ENCODE results near the gene CHRNA1. TPM values are rescaled to one million over a fixed set of nuclear protein-coding genes. Genes with fewer than 3 reads are reported as not detected.

CHRNA1 gene
- total and polyA plus RNA-seq, 2 of the 13 experiments (the other 11 are each of a cell fraction or from before 2014, with no cell fraction given) = not detected

DNA sequence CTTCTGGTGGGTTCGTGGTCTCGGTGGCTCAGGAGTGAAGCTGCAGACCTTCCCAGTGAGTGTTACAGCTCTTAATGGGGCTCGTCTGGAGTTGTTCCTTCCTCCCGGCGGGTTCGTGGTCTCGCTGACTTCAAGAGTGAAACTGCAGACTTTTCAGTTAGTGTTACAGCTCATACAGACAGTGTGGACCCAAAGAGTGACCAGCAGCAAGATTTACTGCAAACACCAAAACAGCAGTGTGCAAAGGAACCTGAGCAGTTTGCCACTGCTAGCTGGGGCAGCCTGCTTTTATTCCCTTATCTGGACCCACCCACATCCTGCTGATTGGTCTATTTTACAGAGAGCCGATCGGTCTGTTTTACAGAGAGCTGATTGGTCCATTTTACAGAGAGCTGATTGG lies 55.6 kb downstream of the CHRNA1 start:
- 27% methylated on average over 8 of the region's 9 CpGs for WGBS (ENCODE audit: low lambda C conversion rate)
- intact Hi-C loops (cut with micrococcal nuclease; ENCODE audit: unreplicated experiment) (no loop called here), in situ Hi-C loops (cut with HindIII; ENCODE audit: extremely low pct_ligation_motif_present, low pct_unique_long_range_greater_than_20kb) (no loop called here)
- Histone ChIP-seq H3K27me3 (ENCODE audit: control insufficient read depth in 1 of 2, insufficient read depth in 2 of 2, low read length in 2 of 2) (peaks cover 0 to 5% of the 10 kb centered on the region in 2 experiments; a peak in 2 of 5 replicates), H4K20me1 (ENCODE audit: insufficient read depth, low read length) (no peaks in the 10 kb centered on the region), H3K4me3 (replicated peaks in 1 of 3; ENCODE audit: insufficient read depth in 1 of 3, low read depth in 2 of 3, low read length in 3 of 3) (no peak overlapping the region), H3K9me3 (ENCODE audit: low read length) (no peaks in the 10 kb centered on the region), H3K4me1 (ENCODE audit: insufficient read depth, low read length) (no peaks in the 10 kb centered on the region), H3K9ac (ENCODE audit: insufficient read depth, low read depth, low read length) (no peak overlapping the region), H3K79me2 (ENCODE audit: insufficient read depth, low read length) (no peaks in the 10 kb centered on the region), H3K36me3 (replicated peaks in 1 of 2; ENCODE audit: control insufficient read depth in 1 of 2, insufficient read depth in 2 of 2, low read length in 2 of 2) (no peaks in the 10 kb centered on the region), H3K27ac (ENCODE audit: extremely low read length, insufficient read depth, low read length) (no peak overlapping the region), H2AFZ (ENCODE audit: low read length) (no peak overlapping the region), H3K4me2 (ENCODE audit: low read depth, low read length) (no peak overlapping the region)
- ATAC-seq (no peak), DNase-seq (ENCODE audit: low spot score) (no peak), FAIRE-seq (no peak)
- ChIA-PET POLR2A (no interaction called here), CTCF (ENCODE audit: low intra/inter-chr PET ratio, low total read pairs) (no interaction called here)
- TF ChIP-seq PRMT3 (CRISPR knock-in tag; IDR thresholded peaks at IDR 0.05; ENCODE audit: borderline replicate concordance, low read depth) (no peak), NFYB (CRISPR knock-in tag; IDR thresholded peaks at IDR 0.05) (peak; percentile 9; the same call in 1 of the 2 replicates)
- no TSS peak for BruUV-seq (replicated peaks)

DNA sequence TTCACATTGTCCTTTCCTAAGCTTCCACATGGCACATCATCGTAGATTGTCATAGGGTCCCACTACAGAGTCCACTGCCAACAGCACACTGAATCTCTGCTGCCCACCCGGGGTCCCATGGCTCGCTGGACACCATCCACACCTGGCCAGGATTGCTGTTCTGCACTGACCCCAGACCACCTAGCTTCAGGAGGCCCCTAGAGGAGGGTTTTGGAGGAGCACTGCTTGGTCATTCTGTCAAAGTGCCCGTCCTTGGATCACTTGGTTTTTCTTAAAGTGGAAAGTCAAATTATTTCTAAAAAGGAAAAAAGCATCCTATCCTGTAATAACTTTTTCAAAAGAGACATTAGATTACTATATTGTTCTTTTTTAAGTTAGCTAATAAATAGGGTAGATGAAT lies 59.0 kb downstream of the CHRNA1 start:
- no peaks in the 10 kb centered on the region for H3K9me3 ChIP-seq (ENCODE audit: low read length)
- BruUV-seq (replicated peaks) = no TSS peak
- H3K9ac ChIP-seq (ENCODE audit: insufficient read depth, low read depth, low read length) = no peak overlapping the region
- no peaks in the 10 kb centered on the region for H3K79me2 ChIP-seq (ENCODE audit: insufficient read depth, low read length)
- no peaks in the 10 kb centered on the region for H3K4me1 ChIP-seq (ENCODE audit: insufficient read depth, low read length)
- no peak overlapping the region for H3K4me3 ChIP-seq (replicated peaks in 1 of 3; ENCODE audit: insufficient read depth in 1 of 3, low read depth in 2 of 3, low read length in 3 of 3)
- no peak overlapping the region for H3K4me2 ChIP-seq (ENCODE audit: low read depth, low read length)
- CTCF ChIA-PET (ENCODE audit: low intra/inter-chr PET ratio, low total read pairs) = no interaction called here
- POLR2A ChIA-PET = no interaction called here
- H2AFZ ChIP-seq (ENCODE audit: low read length) = no peak overlapping the region
- no peak overlapping the region for H3K27ac ChIP-seq (ENCODE audit: extremely low read length, insufficient read depth, low read length)
- no peaks in the 10 kb centered on the region for H3K36me3 ChIP-seq (replicated peaks in 1 of 2; ENCODE audit: control insufficient read depth in 1 of 2, insufficient read depth in 2 of 2, low read length in 2 of 2)
- in situ Hi-C loops (cut with HindIII; ENCODE audit: extremely low pct_ligation_motif_present, low pct_unique_long_range_greater_than_20kb) (no loop called here), intact Hi-C loops (cut with micrococcal nuclease; ENCODE audit: unreplicated experiment) (no loop called here)
- 8% methylated on average over 4 of the region's 4 CpGs for WGBS (ENCODE audit: low lambda C conversion rate)
- no peak for DNase-seq (ENCODE audit: low spot score)
- H3K27me3 ChIP-seq (ENCODE audit: control insufficient read depth in 1 of 2, insufficient read depth in 2 of 2, low read length in 2 of 2) = peaks cover 0 to 5% of the 10 kb centered on the region in 2 experiments; a peak in 1 of 5 replicates
- TF ChIP-seq, protein P1, sequence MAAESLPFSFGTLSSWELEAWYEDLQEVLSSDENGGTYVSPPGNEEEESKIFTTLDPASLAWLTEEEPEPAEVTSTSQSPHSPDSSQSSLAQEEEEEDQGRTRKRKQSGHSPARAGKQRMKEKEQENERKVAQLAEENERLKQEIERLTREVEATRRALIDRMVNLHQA (CRISPR knock-in tag; IDR thresholded peaks at IDR 0.05) = no peak
- TF ChIP-seq ZNF720 (CRISPR knock-in tag; IDR thresholded peaks at IDR 0.05) = no peak
- FAIRE-seq = no peak
- ATAC-seq = no peak; the same call in 2 of the 3 replicates
- H4K20me1 ChIP-seq (ENCODE audit: insufficient read depth, low read length) = no peaks in the 10 kb centered on the region
